DMS 273 (cell line): ENCODE data around the gene MCM6.
"Not testable (repeated sequence)": the region's sequence is repeated elsewhere in the genome, so short reads cannot be mapped to it uniquely, and the experiment has no call there.

Source experiments
- DNase-seq: peaks from one replicate; lab custom pipeline; 2025; ENCODE audit not compliant: unreplicated experiment; lab: John Stamatoyannopoulos, UW

MCM6 gene

DNA sequence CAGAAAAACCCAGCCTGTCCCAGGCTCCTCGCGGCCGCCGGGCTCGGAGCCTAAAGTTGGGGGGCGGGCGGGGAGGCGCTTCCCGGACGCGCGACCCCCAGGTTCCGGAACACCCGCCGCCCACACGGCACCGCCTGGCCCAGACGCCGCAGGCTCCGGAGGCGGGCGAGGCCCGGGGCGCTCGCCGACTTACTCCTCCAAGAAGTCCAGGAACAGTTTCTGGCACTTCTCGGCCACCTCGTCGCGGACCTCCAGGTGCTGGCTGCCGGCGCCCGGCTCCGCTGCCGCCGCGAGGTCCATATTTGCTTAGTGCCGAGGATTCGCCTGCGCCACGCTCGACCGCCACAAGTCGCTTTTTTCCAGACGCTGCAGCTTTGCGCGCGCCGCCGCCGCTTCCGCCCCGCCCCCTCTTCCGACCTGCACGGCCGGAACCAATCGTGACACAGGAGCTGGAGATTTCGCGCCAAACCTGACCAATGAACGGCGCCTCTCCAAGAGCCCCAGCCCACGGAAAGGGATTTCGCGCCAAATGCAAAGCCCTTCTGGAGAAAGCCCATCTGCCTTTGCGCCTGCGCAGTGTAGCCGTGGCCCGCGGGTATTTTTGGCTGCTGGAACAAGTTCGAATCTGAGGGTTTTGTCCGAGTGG, at the start of gene MCM6:
TSS of gene MCM6 (minus strand) at position 378 of the 646 bp plus-strand sequence. CDS start at position 300, 78 bp downstream.
- peak; percentile 99 for DNase-seq

GRCh38 chr2:135925571-135925970, 49.3 kb upstream of the MCM6 start:
- DNase-seq = no peak

- peak; percentile 69 for DNase-seq
Measured at GRCh38 chr2:135916207-135916606, 40.0 kb upstream of the MCM6 start.

DNA sequence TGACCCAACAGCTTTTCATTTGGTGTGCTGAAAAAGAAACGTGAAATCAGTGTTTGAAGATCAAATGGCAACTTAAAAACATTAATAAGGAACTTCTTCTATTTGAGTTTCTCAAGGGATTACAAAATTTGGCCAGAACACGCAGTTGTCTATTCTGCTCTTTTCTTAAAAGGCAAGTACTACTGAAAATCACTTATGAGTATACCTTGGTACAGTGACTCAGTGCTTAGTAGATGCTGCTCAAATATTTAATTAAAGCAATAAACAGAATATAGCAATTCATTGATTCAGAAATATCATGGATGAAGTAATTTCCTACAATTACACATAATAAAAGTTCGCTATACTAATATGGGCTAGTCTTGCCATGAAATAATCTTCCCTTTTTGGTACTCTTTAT, 38.2 kb upstream of the MCM6 start:
- no peak for DNase-seq

GRCh38 chr2:135913727-135914365, 37.6 kb upstream of the MCM6 start:
- DNase-seq = peak; percentile 75

GRCh38 chr2:135909976-135910375, 33.7 kb upstream of the MCM6 start:
- DNase-seq = no peak

- no peak for DNase-seq
Measured at GRCh38 chr2:135905679-135906078, 29.4 kb upstream of the MCM6 start.

DNA sequence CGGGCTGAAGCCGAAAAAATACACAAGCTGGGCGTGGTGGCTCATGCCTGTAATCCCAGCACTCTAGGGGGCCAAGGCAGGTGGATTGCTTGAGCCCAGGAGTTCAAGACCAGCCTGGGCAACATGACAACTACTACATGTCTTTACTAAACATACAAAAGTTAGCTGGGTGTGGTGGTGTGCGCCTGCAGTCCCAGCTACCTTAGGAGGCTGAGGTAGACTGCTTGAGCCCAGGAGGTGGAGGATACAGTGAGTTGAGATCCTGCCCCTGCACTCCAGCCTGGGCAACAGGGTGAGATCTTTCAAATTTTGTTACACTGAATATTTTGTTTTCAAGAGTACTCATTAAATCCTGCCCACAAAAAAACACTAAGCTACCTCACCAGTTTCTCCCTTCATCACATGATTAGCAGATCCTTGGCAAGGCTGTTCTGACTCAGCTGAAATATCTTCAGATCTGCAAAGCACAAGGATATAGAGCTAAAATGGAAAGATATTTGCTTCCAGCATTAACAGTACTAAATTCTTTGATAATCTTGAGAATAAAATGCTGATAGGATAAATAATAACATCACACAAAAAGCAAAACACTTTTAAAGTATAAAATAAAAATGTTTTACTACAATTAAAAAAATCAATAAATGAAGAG, 28.2 kb upstream of the MCM6 start:
- DNase-seq = no peak

DNA sequence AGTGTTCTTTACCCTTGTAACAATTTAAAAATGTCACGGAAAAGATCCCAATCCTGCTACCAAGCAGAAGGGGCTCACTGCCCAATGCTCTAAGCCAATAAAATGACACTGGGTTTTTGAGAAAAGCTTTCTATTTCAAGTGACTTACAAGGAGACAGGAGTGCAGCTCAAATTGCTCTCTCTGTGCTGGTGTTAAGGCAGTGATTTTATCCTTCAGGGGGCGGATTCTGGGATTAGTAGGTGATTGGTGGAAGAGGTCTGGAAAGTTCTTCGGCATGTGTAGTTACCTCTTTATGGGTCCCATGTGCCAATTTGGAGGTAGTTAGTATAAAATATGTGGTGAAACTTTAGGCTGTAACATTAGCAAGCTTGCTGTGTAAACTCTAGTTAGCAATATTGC, 27.4 kb upstream of the MCM6 start:
- no peak for DNase-seq

GRCh38 chr2:135899567-135899966, 23.3 kb upstream of the MCM6 start:
- no peak for DNase-seq

GRCh38 chr2:135898234-135898786, 22.1 kb upstream of the MCM6 start:
- DNase-seq = no peak

DNA sequence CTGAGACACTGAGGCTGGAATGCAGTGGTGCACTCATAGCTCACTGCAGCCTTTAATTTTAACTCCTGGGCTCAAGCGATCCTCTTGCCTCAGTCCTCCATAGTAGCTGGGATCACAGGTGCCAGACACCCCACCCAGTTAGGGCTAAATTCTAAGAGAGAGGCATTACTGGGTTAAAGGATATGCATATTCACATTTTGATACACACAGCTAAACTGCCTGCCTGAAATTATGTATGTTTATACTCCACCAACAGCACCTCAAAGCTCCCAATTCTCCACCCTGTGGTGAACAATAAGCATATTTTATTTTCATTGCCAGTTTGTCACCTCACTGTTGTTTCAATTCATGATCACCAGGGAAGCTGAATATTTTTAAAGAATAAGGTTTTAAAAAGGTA, 18.7 kb upstream of the MCM6 start:
- DNase-seq = no peak

DNA sequence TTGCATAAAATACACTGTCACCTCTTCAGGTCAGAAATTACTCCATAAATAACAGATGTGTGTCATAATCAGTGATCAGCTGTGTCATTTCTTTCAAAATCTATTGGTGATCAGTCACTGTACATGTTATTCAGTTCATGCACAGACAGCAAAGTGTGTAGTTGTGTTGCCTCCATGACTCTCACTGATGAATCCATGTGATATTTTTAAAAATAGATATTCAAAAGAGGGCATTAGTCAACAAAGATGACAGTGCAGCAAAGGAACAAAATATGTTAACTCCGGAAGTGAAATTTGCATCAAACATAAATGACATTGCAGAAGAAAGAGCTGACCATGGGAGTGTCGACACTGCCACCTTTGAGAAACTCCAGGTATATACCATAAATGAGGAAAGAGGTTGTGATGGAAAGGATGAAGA, 17.1 kb upstream of the MCM6 start:
- no peak for DNase-seq

DNA sequence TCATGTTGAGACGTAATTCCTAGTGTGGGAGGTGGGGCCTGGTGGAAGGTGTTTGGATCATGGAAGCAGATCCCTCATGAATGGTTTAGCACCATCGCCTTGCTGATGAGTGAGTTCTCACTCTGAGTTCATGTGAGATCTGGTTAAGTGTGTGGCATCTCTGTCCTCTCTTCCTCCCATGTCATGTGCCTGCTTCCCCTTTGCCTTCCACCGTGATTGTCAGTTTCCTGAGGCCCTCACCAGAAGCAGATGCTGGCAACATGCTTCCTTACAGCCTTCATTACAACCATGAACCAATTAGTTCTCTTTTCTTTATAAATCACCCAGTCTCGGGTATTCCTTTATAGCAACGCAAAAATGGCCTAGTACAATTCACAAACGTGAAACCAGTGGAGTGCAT, 14.6 kb upstream of the MCM6 start:
- no peak for DNase-seq

- DNase-seq = no peak
Measured at GRCh38 chr2:135890149-135890548, 13.9 kb upstream of the MCM6 start.

- not testable (repeated sequence) for DNase-seq
Measured at GRCh38 chr2:135888587-135888986, 12.3 kb upstream of the MCM6 start.

- no peak for DNase-seq
Measured at GRCh38 chr2:135885709-135886108, 9.5 kb upstream of the MCM6 start.

DNA sequence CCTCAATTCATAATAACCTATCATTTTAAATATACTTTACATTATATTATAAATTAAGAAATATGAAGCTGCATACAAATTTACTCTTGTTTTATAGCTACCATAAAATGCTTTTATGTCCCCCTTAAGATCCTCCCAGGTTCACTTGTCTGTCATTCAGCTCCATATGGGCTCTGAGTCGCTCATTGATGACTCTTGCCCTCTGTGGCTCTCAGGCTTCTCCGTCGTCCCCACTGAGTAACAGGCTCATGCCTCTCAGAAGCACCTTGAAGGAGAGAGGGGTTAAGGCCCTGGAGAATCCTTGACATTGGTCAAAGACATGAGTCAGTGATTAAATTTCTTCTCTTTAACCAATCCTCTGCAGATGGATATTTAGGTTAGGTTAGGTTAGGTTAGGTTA, 6.2 kb upstream of the MCM6 start:
- DNase-seq = no peak

DNA sequence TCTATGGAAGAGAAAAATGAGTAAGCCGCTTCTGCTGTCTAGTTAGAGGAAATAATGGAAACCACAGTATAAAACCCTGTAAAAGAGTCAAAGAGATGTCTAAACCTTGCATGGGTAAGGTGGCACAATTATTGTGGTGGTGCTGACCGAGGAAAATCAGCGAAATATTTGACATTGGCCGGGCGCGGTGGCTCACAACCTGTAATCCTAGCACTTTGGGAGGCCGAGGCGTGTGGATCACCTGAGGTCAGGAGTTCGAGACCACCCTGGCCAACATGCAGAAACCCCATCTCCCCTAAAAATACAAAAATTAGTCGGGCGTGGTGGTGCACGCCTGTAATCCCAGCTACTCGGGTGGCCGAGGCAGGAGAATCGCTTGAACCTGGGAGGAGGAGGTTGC, 527 bp upstream of the MCM6 start:
- not testable (repeated sequence) for DNase-seq

- DNase-seq = peak; percentile 82
Measured at GRCh38 chr2:135875491-135876065, 665 bp downstream of the MCM6 start.

DNA sequence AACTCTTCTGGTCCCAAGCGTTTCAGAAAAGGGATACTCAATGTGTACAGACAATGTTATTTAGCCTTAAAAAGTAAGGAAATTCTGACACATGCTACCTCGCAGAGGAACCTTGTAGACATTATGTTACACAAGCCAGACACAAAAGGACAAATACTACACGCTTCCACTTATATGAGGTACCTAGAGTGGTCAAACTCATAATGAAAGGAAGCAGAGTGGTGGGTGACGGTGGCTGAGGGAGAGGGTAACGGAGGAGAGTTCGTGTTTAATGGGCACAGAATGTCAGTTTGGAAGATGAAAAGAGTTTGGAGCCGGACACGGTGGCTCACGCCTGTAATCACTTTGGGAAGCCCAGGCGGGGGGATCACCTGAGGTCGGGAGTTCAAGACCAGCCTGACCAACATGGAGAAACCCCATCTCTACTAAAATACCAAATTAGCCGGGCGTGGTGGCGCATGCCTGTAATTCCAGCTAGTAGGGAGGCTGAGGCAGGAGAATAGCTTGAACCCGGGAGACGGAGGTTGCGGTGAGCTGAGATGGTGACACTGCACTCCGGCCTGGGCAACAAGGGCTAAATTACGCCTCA, 1.4 kb downstream of the MCM6 start:
- DNase-seq = no peak
